SU-DHL-6 (cell line): ENCODE results near the gene KRT82.

Source experiments
- CTCF ChIP-seq: fragments of 200-600 bp; sonication (generic); IDR thresholded peaks from one replicate; pipeline ENCODE4 v1.5.1; 2017; ENCODE audit warnings: antibody characterized with exemption, mild to moderate bottlenecking, low read length, moderate library complexity; ENCODE audit not compliant: insufficient read depth, poor library complexity, severe bottlenecking
- EZH2phosphoT487 ChIP-seq: fragments of 200-600 bp; sonication (generic), shearing (Covaris generic); conservative IDR thresholded peaks from 2 replicates; pipeline ENCODE4 v1.6.1; 2018; ENCODE audit warnings: mild to moderate bottlenecking, antibody characterized with exemption, low read length, moderate library complexity, mixed read lengths

DNA sequence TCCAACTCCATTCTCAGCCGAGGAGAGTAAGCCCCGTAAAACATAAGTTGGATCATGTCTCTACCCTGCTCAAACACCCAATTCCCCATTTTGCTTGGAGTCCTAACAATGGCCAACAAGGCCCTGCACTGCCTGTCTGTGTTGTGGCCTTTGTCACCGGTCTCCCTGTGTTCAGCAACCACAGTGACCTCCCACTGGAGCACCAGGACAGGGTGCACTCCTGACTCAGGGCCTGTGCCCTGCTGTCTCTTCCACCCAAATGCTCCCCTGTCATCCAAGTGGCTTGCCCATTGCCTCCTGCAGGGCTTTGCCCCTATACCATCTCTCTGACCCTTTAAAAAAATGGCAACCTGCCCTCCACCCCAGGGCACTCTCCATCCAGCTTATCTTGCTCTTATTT is 34.4 kb downstream of the KRT82 start:
- TF ChIP-seq EZH2phosphoT487 (no peak), CTCF (no peak)
